ENCODE results near the gene COMMD7. TPM values are rescaled to one million over a fixed set of nuclear protein-coding genes. Genes with fewer than 3 reads are reported as not detected.
A peak's percentile ranks its signal among the peaks of the same experiment; 100 is the strongest.

Gene COMMD7
- total RNA-seq, 1 experiment from 2014 or later, result 66.1 TPM

- no peaks in the 10 kb centered on the region for H3K79me1 ChIP-seq (ENCODE audit: insufficient read depth, low read depth, low read length, poor library complexity, severe bottlenecking)
- H3K14ac ChIP-seq (ENCODE audit: insufficient read depth, low read length), result peak within 1 kb of the TSS; percentile 86
- H2BK12ac ChIP-seq (ENCODE audit: insufficient read length, low read depth, low read length), result no peak within 1 kb of the TSS
- H3K23me2 ChIP-seq (ENCODE audit: insufficient read length, low read depth, low read length, poor library complexity, severe bottlenecking), result peaks cover 23% of the 10 kb centered on the region
- H3K9ac ChIP-seq (ENCODE audit: extremely low read depth, insufficient read length, low read length), result peak within 1 kb of the TSS; percentile 76
- no peaks in the 10 kb centered on the region; a peak in 1 of 5 replicates for H3K9me3 Mint-ChIP-seq
- H2AK5ac ChIP-seq (ENCODE audit: insufficient read length, low read length), result no peak within 1 kb of the TSS
- H4K91ac ChIP-seq (ENCODE audit: insufficient read length, low read depth, low read length), result no peak within 1 kb of the TSS
- H3K9me3 ChIP-seq (ENCODE audit: control insufficient read depth, low read depth, low read length), result no peaks in the 10 kb centered on the region
- H3K27me3 ChIP-seq (ENCODE audit: insufficient read depth, low read length), result no peaks in the 10 kb centered on the region
- peaks cover 39 to 42% of the 10 kb centered on the region in 2 experiments for H3K4me1 Mint-ChIP-seq
- H2AFZ ChIP-seq (ENCODE audit: low read length), result no peak within 1 kb of the TSS
- peak within 1 kb of the TSS; percentile 13 for H3K27ac ChIP-seq (ENCODE audit: insufficient read length, low read depth, low read length)
- H2BK120ac ChIP-seq (ENCODE audit: low read depth, low read length, poor library complexity, severe bottlenecking), result no peak within 1 kb of the TSS
- H4K8ac ChIP-seq (replicated peaks; ENCODE audit: insufficient read length, low read depth, low read length), result no peak within 1 kb of the TSS
- peaks cover 6% of the 10 kb centered on the region; the same call in 1 of the 2 replicates for H3K4me1 ChIP-seq (ENCODE audit: insufficient read depth, low read length)
- H3K23ac ChIP-seq (ENCODE audit: insufficient read length, low read depth, low read length), result no peak within 1 kb of the TSS
- H3K36me3 Mint-ChIP-seq (ENCODE audit: insufficient read depth in 1 of 3, low read depth in 3 of 3), result peaks cover 28 to 41% (median 30%) of the 10 kb centered on the region in 3 experiments
- no peak within 1 kb of the TSS for H2BK20ac ChIP-seq (ENCODE audit: low read depth, low read length, poor library complexity, severe bottlenecking)
- no peak within 1 kb of the TSS for H2BK15ac ChIP-seq (ENCODE audit: low read depth, low read length)
- H3K18ac ChIP-seq (ENCODE audit: insufficient read length, low read depth, low read length), result peak within 1 kb of the TSS; percentile 19
- no peak within 1 kb of the TSS for H4K5ac ChIP-seq (ENCODE audit: insufficient read length, low read depth, low read length)
- no peak within 1 kb of the TSS for H2BK5ac ChIP-seq (ENCODE audit: insufficient read length, low read length)
- WGBS (ENCODE audit: extremely low coverage, insufficient read length, low lambda C conversion rate), result no CpG with 5 or more reads among the region's 92 CpGs
- peak within 1 kb of the TSS; percentile 94 to 97 (median 95) for H3K27ac Mint-ChIP-seq
- peak within 1 kb of the TSS; percentile 99 for H3K4me3 Mint-ChIP-seq
- peaks cover 42% of the 10 kb centered on the region for H3K79me2 ChIP-seq (ENCODE audit: insufficient read depth, low read length)
- H4K20me1 ChIP-seq (ENCODE audit: control insufficient read depth, insufficient read depth, insufficient read length), result peaks cover 4% of the 10 kb centered on the region
- 0 out of 2 replicates have a peak, but pooled peaks cover 2% of the 10 kb centered on the region for H3K27me3 Mint-ChIP-seq (ENCODE audit: low read depth)
- peak within 1 kb of the TSS; percentile 79 for H3K4me2 ChIP-seq (ENCODE audit: insufficient read depth, insufficient read length, low read length)
- H3K56ac ChIP-seq (ENCODE audit: insufficient read length, low read depth, low read length), result no peak within 1 kb of the TSS
- DNase-seq, result peak; percentile 97
- H3K4ac ChIP-seq (ENCODE audit: low read depth, low read length), result no peak within 1 kb of the TSS
- no peak within 1 kb of the TSS for H3T11ph ChIP-seq (ENCODE audit: low read length)
- peak; percentile 26; the same call in 1 of the 3 replicates for TF ChIP-seq CTCF (conservative IDR thresholded peaks at IDR 0.05)
These were observed 18.8 kb upstream of the COMMD7 start, which contains the start of gene DNMT3B for GRCh38 chr20:32761831-32762753. Gene DNMT3B (plus strand): TSS chr20:32762385. CDS start chr20:32780324, 17,939 bp downstream.
